ENCODE results near the gene GPR85. TPM values are rescaled to one million over a fixed set of nuclear protein-coding genes. Genes with fewer than 3 reads are reported as not detected.

The GPR85 gene
- total RNA-seq, 2 experiments from 2014 or later = not detected

GRCh38 chr7:113100121-113100603 lies 13.5 kb upstream of the GPR85 start:
- DNase-seq = no peak
- intact Hi-C loops (cut with DNase I, micrococcal nuclease) = no loop called here
- H3K9me3 Mint-ChIP-seq (ENCODE audit: low read depth) = no peaks in the 10 kb centered on the region
- POLR2A ChIA-PET = no interaction called here
- CTCF ChIA-PET = no interaction called here
- no peaks in the 10 kb centered on the region for H3K4me1 Mint-ChIP-seq
- H3K4me3 Mint-ChIP-seq = no peak overlapping the region
- no peak for ATAC-seq
- peaks cover 17% of the 10 kb centered on the region for H3K27me3 Mint-ChIP-seq
- H3K36me3 Mint-ChIP-seq (ENCODE audit: low read depth) = no peaks in the 10 kb centered on the region
- H3K27ac Mint-ChIP-seq = no peak overlapping the region

GRCh38 chr7:113099284-113099919 lies 12.8 kb upstream of the GPR85 start:
- Mint-ChIP-seq H3K4me3 (no peak overlapping the region), H3K9me3 (ENCODE audit: low read depth) (no peaks in the 10 kb centered on the region), H3K27me3 (peaks cover 15% of the 10 kb centered on the region), H3K4me1 (no peaks in the 10 kb centered on the region), H3K27ac (no peak overlapping the region), H3K36me3 (ENCODE audit: low read depth) (no peaks in the 10 kb centered on the region)
- ChIA-PET POLR2A (no interaction called here), CTCF (no interaction called here)
- ATAC-seq (no peak), DNase-seq (no peak)
- intact Hi-C loops (cut with DNase I, micrococcal nuclease) = no loop called here

GRCh38 chr7:113094517-113095249 lies 8.1 kb upstream of the GPR85 start:
- POLR2A ChIA-PET = no interaction called here
- H3K27ac Mint-ChIP-seq = no peak overlapping the region
- H3K4me1 Mint-ChIP-seq = no peaks in the 10 kb centered on the region
- H3K27me3 Mint-ChIP-seq = peaks cover 27% of the 10 kb centered on the region
- CTCF ChIA-PET = no interaction called here
- no peaks in the 10 kb centered on the region for H3K9me3 Mint-ChIP-seq (ENCODE audit: low read depth)
- intact Hi-C loops (cut with DNase I, micrococcal nuclease) = no loop called here
- no peak overlapping the region for H3K4me3 Mint-ChIP-seq
- no peaks in the 10 kb centered on the region for H3K36me3 Mint-ChIP-seq (ENCODE audit: low read depth)
- ATAC-seq = no peak
- DNase-seq = no peak

- DNase-seq (no peak), ATAC-seq (no peak)
- ChIA-PET CTCF (no interaction called here), POLR2A (no interaction called here)
- Mint-ChIP-seq H3K4me1 (no peaks in the 10 kb centered on the region), H3K36me3 (ENCODE audit: low read depth) (no peaks in the 10 kb centered on the region), H3K4me3 (no peak overlapping the region), H3K27ac (no peak overlapping the region), H3K27me3 (peaks cover 28% of the 10 kb centered on the region), H3K9me3 (ENCODE audit: low read depth) (no peaks in the 10 kb centered on the region)
- intact Hi-C loops (cut with DNase I, micrococcal nuclease) = no loop called here
Measured at GRCh38 chr7:113093561-113093960, 6.9 kb upstream of the GPR85 start.

DNA sequence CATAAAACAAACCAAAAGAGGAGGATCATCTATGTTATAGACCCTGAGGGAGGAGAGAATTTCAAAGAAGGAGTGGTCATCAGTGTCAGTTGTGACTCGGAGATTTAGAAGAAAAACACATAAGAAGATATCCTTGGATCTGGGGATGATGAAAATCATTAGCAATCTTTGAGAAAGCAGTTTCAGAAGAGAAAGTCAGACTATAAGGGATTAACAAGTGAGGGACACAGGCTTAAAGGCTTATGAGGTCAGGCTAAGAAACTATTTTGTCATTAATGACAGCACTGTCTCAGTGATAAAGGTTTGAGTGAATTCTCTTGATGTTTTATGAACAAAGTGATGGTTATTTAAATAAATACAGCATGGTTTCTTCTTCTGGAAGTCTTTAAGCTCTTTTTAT lies 6.1 kb upstream of the GPR85 start:
- peaks cover 34% of the 10 kb centered on the region for H3K27me3 Mint-ChIP-seq
- no peaks in the 10 kb centered on the region for H3K36me3 Mint-ChIP-seq (ENCODE audit: low read depth)
- ATAC-seq (no peak), DNase-seq (no peak)
- no peak overlapping the region for H3K27ac Mint-ChIP-seq
- POLR2A ChIA-PET = no interaction called here
- H3K9me3 Mint-ChIP-seq (ENCODE audit: low read depth) = no peaks in the 10 kb centered on the region
- CTCF ChIA-PET = no interaction called here
- no peaks in the 10 kb centered on the region for H3K4me1 Mint-ChIP-seq
- H3K4me3 Mint-ChIP-seq = no peak overlapping the region
- intact Hi-C loops (cut with DNase I, micrococcal nuclease) = no loop called here

- Mint-ChIP-seq H3K4me3 (no peak overlapping the region), H3K27ac (no peak overlapping the region), H3K4me1 (peaks cover 10% of the 10 kb centered on the region), H3K36me3 (ENCODE audit: low read depth) (no peaks in the 10 kb centered on the region), H3K9me3 (ENCODE audit: low read depth) (no peaks in the 10 kb centered on the region), H3K27me3 (peaks cover 45% of the 10 kb centered on the region)
- DNase-seq (no peak), ATAC-seq (peak; percentile 33)
- ChIA-PET CTCF (interaction anchor here (1.0 kb wide), 1 partner anchor 17 kb away, joined by 3 read pairs; no protein-coding TSS in a partner anchor), POLR2A (no interaction called here)
- intact Hi-C loops (cut with DNase I, micrococcal nuclease) = no loop called here
Measured at GRCh38 chr7:113087071-113087998, 708 bp upstream of the GPR85 start.

GRCh38 chr7:113085781-113086390 lies 741 bp downstream of the GPR85 start:
- H3K4me1 Mint-ChIP-seq = peaks cover 10% of the 10 kb centered on the region
- DNase-seq (no peak), ATAC-seq (no peak)
- peaks cover 43% of the 10 kb centered on the region for H3K27me3 Mint-ChIP-seq
- CTCF ChIA-PET = no interaction called here
- intact Hi-C loops (cut with DNase I, micrococcal nuclease) = no loop called here
- H3K9me3 Mint-ChIP-seq (ENCODE audit: low read depth) = no peaks in the 10 kb centered on the region
- peak overlapping the region; percentile 23 for H3K4me3 Mint-ChIP-seq
- POLR2A ChIA-PET = no interaction called here
- H3K27ac Mint-ChIP-seq = no peak overlapping the region
- no peaks in the 10 kb centered on the region for H3K36me3 Mint-ChIP-seq (ENCODE audit: low read depth)

DNA sequence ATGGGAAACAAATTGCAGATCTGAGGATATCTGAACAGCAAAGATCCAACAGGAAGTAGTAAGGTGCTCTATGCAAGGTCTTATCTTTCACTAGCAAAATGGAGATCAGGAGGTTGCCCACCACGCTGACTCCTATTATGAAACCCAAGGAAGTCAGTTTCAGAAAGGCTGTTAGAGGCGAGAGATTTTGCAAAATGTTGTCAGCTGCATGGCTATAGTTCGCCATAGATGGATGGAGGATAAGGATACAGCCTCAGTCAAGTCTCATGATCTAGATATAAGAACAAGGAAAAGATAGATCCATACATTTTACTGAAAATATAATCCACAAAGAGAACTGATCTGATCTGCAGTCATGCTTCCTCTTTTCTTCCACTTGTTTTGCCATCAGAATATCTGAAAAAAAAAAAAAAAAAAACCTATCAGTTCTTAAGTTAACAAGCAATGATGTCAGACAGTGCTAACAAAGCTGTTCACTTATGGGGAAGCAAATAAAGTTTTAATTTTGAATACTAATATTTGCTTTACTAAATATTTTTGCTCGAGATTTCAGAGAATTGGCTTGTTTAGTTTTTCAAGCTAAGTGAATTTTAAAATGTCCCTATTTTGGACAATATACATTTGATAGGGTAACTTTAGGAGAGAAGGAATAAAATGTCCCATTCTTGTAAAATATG lies 2.0 kb downstream of the GPR85 start:
- no peak overlapping the region for H3K4me3 Mint-ChIP-seq
- no peak for ATAC-seq
- ChIA-PET CTCF (no interaction called here), POLR2A (no interaction called here)
- no peaks in the 10 kb centered on the region for H3K9me3 Mint-ChIP-seq (ENCODE audit: low read depth)
- H3K36me3 Mint-ChIP-seq (ENCODE audit: low read depth) = no peaks in the 10 kb centered on the region
- intact Hi-C loops (cut with DNase I, micrococcal nuclease) = no loop called here
- peaks cover 41% of the 10 kb centered on the region for H3K27me3 Mint-ChIP-seq
- H3K4me1 Mint-ChIP-seq = peaks cover 10% of the 10 kb centered on the region
- DNase-seq = no peak
- H3K27ac Mint-ChIP-seq = no peak overlapping the region

- H3K4me3 Mint-ChIP-seq = no peak overlapping the region
- no peak overlapping the region for H3K27ac Mint-ChIP-seq
- DNase-seq = no peak
- peaks cover 10% of the 10 kb centered on the region for H3K4me1 Mint-ChIP-seq
- H3K27me3 Mint-ChIP-seq = peaks cover 40% of the 10 kb centered on the region
- POLR2A ChIA-PET = no interaction called here
- no peaks in the 10 kb centered on the region for H3K9me3 Mint-ChIP-seq (ENCODE audit: low read depth)
- CTCF ChIA-PET = no interaction called here
- intact Hi-C loops (cut with DNase I, micrococcal nuclease) = no loop called here
- H3K36me3 Mint-ChIP-seq (ENCODE audit: low read depth) = no peaks in the 10 kb centered on the region
- ATAC-seq = no peak
Measured at GRCh38 chr7:113083816-113084495, 2.7 kb downstream of the GPR85 start.

GRCh38 chr7:113083132-113083815 lies 3.4 kb downstream of the GPR85 start:
- Mint-ChIP-seq H3K27me3 (peaks cover 38% of the 10 kb centered on the region), H3K4me1 (peaks cover 10% of the 10 kb centered on the region), H3K4me3 (no peak overlapping the region), H3K36me3 (ENCODE audit: low read depth) (no peaks in the 10 kb centered on the region), H3K9me3 (ENCODE audit: low read depth) (no peaks in the 10 kb centered on the region), H3K27ac (no peak overlapping the region)
- ATAC-seq = no peak
- CTCF ChIA-PET = no interaction called here
- DNase-seq = no peak
- intact Hi-C loops (cut with DNase I, micrococcal nuclease) = no loop called here
- POLR2A ChIA-PET = no interaction called here
